ENCODE measurements around the gene KRTAP10-4.
"Not testable (repeated sequence)": the region's sequence is repeated elsewhere in the genome, so short reads cannot be mapped to it uniquely, and the experiment has no call there.

KRTAP10-4 gene

DNA sequence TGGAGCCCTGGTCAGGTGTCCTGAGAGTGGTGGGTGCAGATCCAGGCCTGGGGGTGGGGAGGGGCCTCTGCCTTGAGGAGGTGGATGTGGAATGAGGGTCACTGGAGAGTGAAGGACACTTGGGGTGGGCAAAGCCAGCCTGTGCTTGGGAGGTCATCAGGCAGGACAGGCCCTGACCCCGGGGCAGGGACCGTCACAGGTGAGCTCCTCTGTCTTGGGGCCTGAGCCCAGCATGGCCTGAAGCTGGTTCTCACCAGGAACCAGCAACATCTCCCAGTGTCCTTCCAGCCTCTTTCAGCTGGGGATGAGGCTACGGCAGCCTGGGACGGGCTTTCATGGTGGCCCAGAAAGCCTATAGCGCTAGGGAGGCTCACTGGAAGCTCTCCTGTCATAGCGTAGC, 21.4 kb upstream of the KRTAP10-4 start:
- no peak for TF ChIP-seq CTCF (IDR thresholded peaks at IDR 0.05; ENCODE audit: low read depth, low read length, missing control alignments)

GRCh38 chr21:44552681-44553080, 20.8 kb upstream of the KRTAP10-4 start:
- no peak for TF ChIP-seq CTCF (IDR thresholded peaks at IDR 0.05; ENCODE audit: low read depth, low read length, missing control alignments)
- no peak for DNase-seq (ENCODE audit: low read depth)
- in situ Hi-C loops (cut with HindIII; ENCODE audit: low sequenced_read_pairs), result no loop called here
- no peak overlapping the region for H3K4me3 ChIP-seq (ENCODE audit: low read depth, low read length)

More for the DNA sequence above, 21.4 kb upstream of the KRTAP10-4 start:
- no peak for DNase-seq (ENCODE audit: low read depth)
- no peak overlapping the region for H3K4me3 ChIP-seq (ENCODE audit: low read depth, low read length)
- in situ Hi-C loops (cut with HindIII; ENCODE audit: low sequenced_read_pairs), result no loop called here

- H3K4me3 ChIP-seq (ENCODE audit: low read depth, low read length), result no peak overlapping the region
- DNase-seq (ENCODE audit: low read depth), result no peak
- TF ChIP-seq CTCF (IDR thresholded peaks at IDR 0.05; ENCODE audit: low read depth, low read length, missing control alignments), result no peak
- in situ Hi-C loops (cut with HindIII; ENCODE audit: low sequenced_read_pairs), result no loop called here
These were observed 18.2 kb upstream of the KRTAP10-4 start for GRCh38 chr21:44555200-44555875.

- in situ Hi-C loops (cut with HindIII; ENCODE audit: low sequenced_read_pairs), result no loop called here
- H3K4me3 ChIP-seq (ENCODE audit: low read depth, low read length), result no peak overlapping the region
- no peak for TF ChIP-seq CTCF (IDR thresholded peaks at IDR 0.05; ENCODE audit: low read depth, low read length, missing control alignments)
- DNase-seq (ENCODE audit: low read depth), result no peak
These were observed 16.6 kb upstream of the KRTAP10-4 start for GRCh38 chr21:44556879-44557278.

DNA sequence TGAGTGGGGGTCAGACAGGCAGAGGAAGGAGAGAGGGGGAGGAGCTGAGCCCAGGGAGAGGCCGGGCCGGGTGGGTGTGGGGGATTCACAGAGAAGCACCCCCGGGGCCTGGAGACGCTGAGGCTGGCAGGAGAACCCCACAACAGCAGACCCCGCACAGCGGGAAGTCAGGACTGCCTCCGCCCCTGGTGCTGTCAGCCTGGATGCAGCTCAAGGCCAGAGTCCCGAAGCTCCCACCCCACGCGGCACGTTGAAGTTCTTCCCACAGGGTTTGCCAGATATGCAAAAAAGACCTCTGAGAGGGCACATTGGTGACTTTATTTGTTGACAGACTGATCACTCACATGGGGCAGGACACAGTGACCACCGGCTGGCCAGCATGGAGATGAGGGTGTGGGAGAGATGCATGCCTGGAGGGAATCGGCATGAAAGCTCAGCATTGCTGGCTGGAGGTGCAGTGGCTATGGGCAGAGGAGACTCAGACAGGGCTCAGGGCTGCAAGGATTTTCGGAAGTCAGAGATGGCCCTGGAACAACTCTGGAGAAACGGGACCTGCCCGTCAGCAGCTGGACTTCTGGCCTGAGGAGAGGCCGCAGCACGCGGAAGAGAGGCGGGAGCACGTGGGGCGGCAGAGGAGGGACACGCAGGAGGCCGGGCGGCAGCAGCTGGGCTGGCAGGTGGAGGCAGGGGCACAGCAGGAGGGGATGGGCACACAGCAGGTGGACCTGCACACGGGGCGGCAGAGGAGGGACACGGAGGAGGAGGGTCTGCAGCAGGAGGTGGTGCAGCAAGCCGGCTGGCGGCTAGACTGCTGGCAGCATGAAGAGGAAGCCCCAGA, 15.8 kb upstream of the KRTAP10-4 start:
- in situ Hi-C loops (cut with HindIII; ENCODE audit: low sequenced_read_pairs), result no loop called here
- H3K4me3 ChIP-seq (ENCODE audit: low read depth, low read length), result no peak overlapping the region
- no peak for TF ChIP-seq CTCF (IDR thresholded peaks at IDR 0.05; ENCODE audit: low read depth, low read length, missing control alignments)
- no peak for DNase-seq (ENCODE audit: low read depth)

DNA sequence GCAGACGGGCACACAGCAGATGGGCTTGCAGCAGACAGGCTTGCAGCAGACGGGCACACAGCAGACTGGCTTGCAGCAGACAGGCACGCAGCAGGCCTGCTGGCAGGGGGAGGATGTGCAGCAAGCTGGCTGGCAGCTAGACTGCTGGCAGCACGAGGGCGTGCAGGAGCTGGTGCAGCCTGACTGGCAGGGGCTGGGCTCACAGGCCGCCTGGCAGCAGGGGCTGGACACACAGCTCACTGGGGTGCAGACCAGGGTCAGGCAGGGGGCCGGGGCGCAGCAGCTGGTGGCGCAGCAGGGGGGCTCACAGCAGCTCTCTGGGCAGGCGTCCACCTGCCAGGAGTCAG, 15.2 kb upstream of the KRTAP10-4 start:
- in situ Hi-C loops (cut with HindIII; ENCODE audit: low sequenced_read_pairs); H3K4me3 ChIP-seq (ENCODE audit: low read depth, low read length); DNase-seq (ENCODE audit: low read depth): not testable (repeated sequence)

DNA sequence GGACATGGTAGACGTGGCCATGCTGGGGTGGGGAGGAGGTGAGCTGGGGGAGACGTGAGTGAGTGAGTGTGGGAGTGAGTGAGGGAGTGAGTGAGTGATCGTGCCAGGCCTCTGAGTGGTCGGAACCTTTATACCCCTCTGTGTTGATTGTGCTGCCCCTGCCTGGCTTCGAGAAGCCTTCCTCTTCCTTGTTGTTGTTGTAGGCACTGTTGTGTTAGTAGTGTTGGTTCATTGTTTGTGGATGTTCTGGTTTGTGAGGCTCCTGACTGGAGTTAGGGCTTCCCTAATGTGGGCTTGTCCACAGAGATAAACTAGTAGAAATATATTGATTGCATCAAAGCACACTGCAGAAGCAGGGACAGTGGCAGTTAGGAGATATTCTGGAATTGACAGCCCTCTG, 14.8 kb upstream of the KRTAP10-4 start, which contains the start of gene KRTAP10-3:
KRTAP10-3 (minus strand) TSS at position 101 of the 400 bp plus-strand sequence; CDS start at position 21, 80 bp downstream.
- no peak for TF ChIP-seq CTCF (IDR thresholded peaks at IDR 0.05; ENCODE audit: low read depth, low read length, missing control alignments)
- no peak within 1 kb of the TSS for H3K4me3 ChIP-seq (ENCODE audit: low read depth, low read length)
- in situ Hi-C loops (cut with HindIII; ENCODE audit: low sequenced_read_pairs), result no loop called here
- no peak for DNase-seq (ENCODE audit: low read depth)

Data from astrocyte of the cerebellum (primary cell).